Dermis microvascular lymphatic vessel endothelial cell (primary cell): ENCODE measurements around the gene APOC4. TPM values are rescaled to one million over a fixed set of nuclear protein-coding genes. Genes with fewer than 3 reads are reported as not detected.
"Not testable (repeated sequence)": the region's sequence is repeated elsewhere in the genome, so short reads cannot be mapped to it uniquely, and the experiment has no call there.

Experiments used
- DNase-seq, 2 donors: peaks; one replicate each; pipeline versions ENCODE4 v3.0.0 to v3.0.0-alpha.2; 2010; ENCODE audit warnings: low read depth in 2 of 2
- total RNA-seq: library from RNA; depleted of rRNA; stranded (reverse); fragments of >200 nt; gene quantifications from 2 replicates; pipeline ENCODE4 v1.2.1, GENCODE V29; 2014

APOC4 gene
- total RNA-seq, 1 donor from 2014 or later: not detected

DNA sequence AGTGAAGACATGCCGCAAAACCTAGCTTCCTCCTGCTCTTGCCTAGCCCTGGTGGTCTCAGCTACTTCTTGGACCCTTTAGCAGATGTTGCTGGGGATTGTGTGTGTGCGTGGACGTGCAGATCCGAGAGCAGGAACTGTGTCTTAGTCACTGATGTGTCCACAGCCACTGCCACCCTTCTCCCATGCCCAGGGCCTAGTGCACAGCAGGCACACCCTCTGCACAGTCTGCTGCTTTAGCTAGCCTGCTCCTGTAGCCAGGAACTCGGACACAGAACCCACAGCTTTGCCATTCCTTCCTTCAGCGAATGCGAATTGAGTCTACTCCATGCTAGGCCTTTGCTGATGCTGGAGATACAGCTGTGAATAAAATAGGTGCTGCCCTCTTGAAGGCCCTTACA, 15.5 kb downstream of the APOC4 start:
- no peak for DNase-seq

GRCh38 chr19:44958090-44958489, 16.1 kb downstream of the APOC4 start:
- DNase-seq: no peak

- DNase-seq: no peak
Observed at GRCh38 chr19:44959691-44960090, 17.7 kb downstream of the APOC4 start.

GRCh38 chr19:44960906-44961728, 19.1 kb downstream of the APOC4 start:
- no peak for DNase-seq

DNA sequence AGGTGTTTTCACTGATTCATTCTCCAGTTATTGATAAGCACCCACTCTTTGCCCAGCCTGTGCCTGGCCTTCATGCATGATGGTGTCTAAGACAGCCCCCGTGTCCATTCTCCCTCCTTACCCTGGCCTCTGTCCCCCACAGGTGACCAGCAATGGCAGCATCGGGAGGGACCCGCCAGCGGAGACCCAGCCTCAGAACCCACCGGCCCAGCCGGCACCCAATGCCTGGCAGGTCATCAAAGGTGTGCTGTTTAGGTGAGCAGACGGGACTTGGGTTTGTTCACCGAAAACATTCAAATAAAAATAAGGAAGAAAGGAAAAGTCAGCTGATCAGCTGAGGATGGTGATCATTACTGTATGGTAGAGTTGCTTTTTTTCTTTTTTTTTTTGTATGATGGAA, 19.8 kb downstream of the APOC4 start:
- DNase-seq: no peak

- DNase-seq: no peak
Observed at GRCh38 chr19:44968118-44968517, 26.1 kb downstream of the APOC4 start.

DNA sequence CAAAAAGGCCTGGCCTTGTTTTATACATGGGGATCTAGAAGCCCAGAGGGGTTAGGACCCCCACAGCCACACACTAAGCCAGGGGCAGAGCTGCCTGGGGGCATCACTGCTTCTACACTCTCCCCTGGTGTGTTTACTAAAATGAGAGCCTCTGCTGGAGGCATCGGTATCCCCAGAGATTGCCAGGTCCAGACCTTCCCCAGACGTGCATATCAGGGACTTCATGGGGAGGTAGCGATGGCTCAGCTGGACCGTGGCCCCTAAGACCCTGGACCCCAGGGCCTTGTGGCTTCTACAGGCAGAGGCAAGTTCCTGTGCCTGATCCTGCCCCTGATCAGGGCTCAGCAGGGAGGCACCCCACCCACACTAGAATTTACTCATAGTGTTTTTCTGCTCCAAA, 26.6 kb downstream of the APOC4 start:
- DNase-seq: no peak

DNA sequence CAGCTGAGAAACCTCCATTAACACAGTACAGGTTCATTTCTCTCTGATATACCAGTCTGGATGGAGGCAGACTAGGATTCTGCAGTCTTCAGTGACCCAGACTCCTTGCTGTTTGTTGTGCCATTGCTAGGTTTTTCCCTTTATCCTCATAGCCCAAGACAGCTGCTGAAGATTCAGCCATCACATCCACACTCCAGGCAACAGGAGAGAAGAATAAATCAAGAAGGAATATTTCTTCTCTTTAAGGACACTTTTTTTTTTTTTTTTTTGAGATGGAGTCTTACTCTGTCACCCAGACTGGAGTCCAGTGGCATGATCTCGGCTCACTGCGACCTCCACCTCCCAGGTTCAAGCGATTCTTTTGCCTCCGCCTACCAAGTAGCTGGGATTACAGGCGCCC, 27.4 kb downstream of the APOC4 start:
- DNase-seq: no peak

- DNase-seq: not testable (repeated sequence)
Observed at GRCh38 chr19:44971451-44971850, 29.4 kb downstream of the APOC4 start.

DNA sequence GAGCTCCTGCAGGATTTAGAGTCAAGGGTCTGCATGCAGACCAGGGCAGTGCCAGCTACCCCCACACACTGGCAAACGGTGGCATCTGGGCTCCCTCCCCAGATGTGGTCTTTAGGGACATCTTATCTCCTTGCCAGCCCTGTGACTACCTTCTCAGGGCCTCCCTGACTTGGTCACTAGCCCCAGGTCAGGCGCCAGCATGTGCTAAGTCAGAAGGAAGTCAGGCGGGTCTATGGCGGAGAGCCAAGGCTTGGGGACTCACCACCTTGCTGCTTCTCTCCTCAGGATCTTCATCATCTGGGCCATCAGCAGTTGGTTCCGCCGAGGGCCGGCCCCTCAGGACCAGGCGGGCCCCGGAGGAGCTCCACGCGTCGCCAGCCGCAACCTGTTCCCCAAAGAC, 30.8 kb downstream of the APOC4 start:
- DNase-seq: no peak

DNA sequence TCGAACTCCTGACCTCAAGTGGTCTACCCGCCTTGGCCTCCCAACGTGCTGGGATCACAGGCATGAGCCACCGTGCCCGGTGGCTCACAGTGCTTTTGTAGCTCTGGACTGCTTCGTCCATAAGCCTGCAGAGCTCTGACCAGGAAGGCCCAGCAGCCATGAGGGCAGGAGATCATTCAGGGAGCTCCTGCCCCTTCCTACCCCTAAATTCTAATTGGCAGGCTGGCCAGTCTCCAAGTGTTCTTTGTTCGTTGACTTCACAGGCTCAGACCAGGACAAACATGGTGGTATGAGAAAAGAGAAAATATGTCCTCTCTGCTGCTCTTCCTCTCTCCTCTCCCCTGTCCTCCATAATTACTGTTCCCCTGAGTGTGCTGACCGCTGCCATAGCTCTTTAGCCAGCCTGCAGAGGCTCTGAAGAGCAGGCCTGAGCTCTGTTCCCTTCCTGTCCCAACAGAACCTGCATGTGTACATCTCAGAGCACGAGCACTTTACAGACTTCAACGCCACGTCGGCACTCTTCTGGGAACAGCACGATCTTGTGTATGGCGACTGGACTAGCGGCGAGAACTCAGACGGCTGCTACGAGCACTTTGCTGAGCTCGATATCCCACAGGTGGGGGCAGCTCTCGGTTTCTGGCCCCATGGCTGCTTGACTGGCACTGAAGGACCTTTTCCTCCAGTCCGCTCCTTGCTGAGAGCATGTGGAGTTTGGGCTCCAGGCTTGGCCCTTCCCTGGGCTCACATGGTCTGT, 32.1 kb downstream of the APOC4 start:
- DNase-seq: no peak

GRCh38 chr19:44974857-44975256, 32.8 kb downstream of the APOC4 start:
- DNase-seq: no peak

- no peak for DNase-seq
Observed at GRCh38 chr19:44975444-44975843, 33.4 kb downstream of the APOC4 start.

- DNase-seq: no peak
Observed at GRCh38 chr19:44984005-44984404, 42.0 kb downstream of the APOC4 start.

- no peak for DNase-seq
Observed at GRCh38 chr19:44985445-44985844, 43.4 kb downstream of the APOC4 start.

DNA sequence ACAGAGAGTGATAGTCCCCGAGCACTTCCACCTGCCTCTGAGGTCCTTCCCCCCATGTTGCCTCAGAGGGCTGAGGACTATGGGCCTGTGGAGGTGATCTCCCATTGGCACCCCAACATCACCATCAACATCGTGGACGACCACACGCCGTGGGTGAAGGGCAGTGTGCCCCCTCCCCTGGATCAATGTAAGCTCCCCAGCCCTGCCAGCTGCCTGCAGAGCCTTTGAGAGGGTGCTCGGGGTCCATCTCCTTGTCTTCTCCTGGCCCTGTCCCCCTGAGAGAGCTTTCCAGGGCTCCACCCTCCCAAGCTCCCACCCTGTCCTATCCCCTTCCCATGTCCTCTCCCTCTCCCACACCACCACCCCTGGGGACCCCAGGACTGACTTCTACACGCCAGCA, 44.4 kb downstream of the APOC4 start:
- DNase-seq: no peak

DNA sequence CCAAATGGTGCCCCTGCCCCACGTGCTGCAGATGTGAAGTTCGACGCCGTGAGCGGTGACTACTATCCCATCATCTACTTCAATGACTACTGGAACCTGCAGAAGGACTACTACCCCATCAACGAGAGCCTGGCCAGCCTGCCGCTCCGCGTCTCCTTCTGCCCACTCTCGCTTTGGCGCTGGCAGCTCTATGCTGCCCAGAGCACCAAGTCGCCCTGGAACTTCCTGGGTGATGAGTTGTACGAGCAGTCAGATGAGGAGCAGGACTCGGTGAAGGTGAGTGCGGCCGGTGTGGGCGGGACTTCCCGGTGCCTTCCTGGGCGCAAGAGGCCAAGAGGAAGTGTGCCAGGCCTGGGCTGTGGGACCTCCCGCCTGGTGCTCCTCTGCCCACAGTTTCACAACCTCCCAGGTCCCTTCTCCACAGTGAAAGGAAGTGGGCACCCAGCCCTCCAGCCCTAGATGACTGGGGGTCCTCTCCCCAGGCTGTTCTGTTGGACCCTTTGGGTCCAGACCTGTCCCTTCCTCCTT, 45.2 kb downstream of the APOC4 start:
- no peak for DNase-seq

- DNase-seq: no peak
Observed at GRCh38 chr19:44988273-44988672, 46.2 kb downstream of the APOC4 start.

- DNase-seq: peak; percentile 30 to 75
Observed at GRCh38 chr19:44988896-44989556, 47.0 kb downstream of the APOC4 start.

DNA sequence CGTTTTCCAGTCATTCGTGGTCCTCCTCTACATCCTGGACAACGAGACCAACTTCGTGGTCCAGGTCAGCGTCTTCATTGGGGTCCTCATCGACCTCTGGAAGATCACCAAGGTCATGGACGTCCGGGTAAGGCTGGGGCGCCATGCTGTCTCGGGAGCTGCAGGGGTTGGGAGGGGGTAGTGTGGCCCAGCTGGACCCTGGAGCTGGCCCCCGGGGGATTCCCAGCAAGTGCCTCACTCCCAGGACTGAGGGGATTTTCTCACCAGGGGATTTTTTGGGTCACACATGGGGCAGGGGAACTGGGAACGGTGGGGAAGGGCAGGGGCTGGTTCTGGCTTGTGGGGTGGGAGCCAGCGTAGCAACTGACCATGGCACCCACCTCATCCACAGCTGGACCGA, 48.4 kb downstream of the APOC4 start:
- no peak for DNase-seq

DNA sequence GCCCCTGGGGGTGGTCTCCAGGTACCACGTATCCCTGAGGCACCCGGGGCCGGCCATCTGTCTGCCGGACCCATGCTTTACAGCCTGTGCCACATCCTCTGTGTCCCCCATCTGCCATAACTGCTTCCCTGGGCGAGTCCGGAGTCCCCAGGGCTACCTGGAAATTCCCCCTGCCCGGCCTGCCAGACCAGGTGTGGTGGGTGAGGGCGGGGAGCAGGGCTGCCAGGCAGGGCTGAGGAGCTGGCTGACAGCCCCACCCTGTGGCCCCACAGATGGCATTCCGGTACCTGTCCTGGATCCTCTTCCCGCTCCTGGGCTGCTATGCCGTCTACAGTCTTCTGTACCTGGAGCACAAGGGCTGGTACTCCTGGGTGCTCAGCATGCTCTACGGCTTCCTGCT, 48.9 kb downstream of the APOC4 start:
- no peak for DNase-seq
